Activated CD4-positive, alpha-beta memory T cell treated with anti-CD3 and anti-CD28 coated beads for 36 hours (primary cell): ENCODE results near the gene ATRX. TPM values are rescaled to one million over a fixed set of nuclear protein-coding genes. Genes with fewer than 3 reads are reported as not detected.
"Not testable (repeated sequence)": the region's sequence is repeated elsewhere in the genome, so short reads cannot be mapped to it uniquely, and the experiment has no call there.

Experiments used
- CTCF ChIA-PET: fragments of 350-600 bp; sonication (Branson Sonifier 250); formaldehyde crosslinking; loops from one replicate; lab custom pipeline; 2021; ENCODE audit warnings: antibody characterized with exemption, inconsistent platforms; lab: Charles Lee
- POLR2A ChIA-PET: fragments of 350-600 bp; sonication (Branson Sonifier 250); formaldehyde crosslinking; loops from one replicate; lab custom pipeline; 2021; ENCODE audit warnings: antibody characterized with exemption; lab: Charles Lee
- DNase-seq: peaks from one replicate; pipeline ENCODE4 v3.0.0-alpha.2; 2020
- H3K27ac Mint-ChIP-seq: one replicate; pipeline ENCODE4 v1.8.0; 2021; ENCODE audit warnings: mixed read lengths
- H3K27me3 Mint-ChIP-seq: one replicate; pipeline ENCODE4 v1.8.0; 2021; ENCODE audit warnings: mixed read lengths
- H3K36me3 Mint-ChIP-seq: one replicate; pipeline ENCODE4 v1.8.0; 2021; ENCODE audit warnings: mixed read lengths
- H3K4me1 Mint-ChIP-seq: one replicate; pipeline ENCODE4 v1.8.0; 2021; ENCODE audit warnings: low read depth, mixed read lengths
- H3K4me3 Mint-ChIP-seq: one replicate; pipeline ENCODE4 v1.8.0; 2021; ENCODE audit warnings: mild to moderate bottlenecking, mixed read lengths
- H3K9me3 Mint-ChIP-seq: one replicate; pipeline ENCODE4 v1.8.0; 2021; ENCODE audit warnings: mixed read lengths
- intact Hi-C: fragments of 100-400 bp; cut with micrococcal nuclease; formaldehyde crosslinking; loops from one replicate; pipeline ENCODE4 v1.15.1; 2023
- total RNA-seq, 2 experiments: library from RNA; stranded (reverse); gene quantifications; one replicate each; pipeline ENCODE4 v1.2.3, GENCODE V29; 2021

ATRX gene
- total RNA-seq, 2 experiments from 2014 or later: 56.8 to 60.4 TPM

- Mint-ChIP-seq H3K27me3 (no peaks in the 10 kb centered on the region), H3K4me3 (no peak overlapping the region), H3K4me1 (peaks cover 14% of the 10 kb centered on the region), H3K9me3 (no peaks in the 10 kb centered on the region), H3K36me3 (peaks cover 18% of the 10 kb centered on the region), H3K27ac (no peak overlapping the region)
- CTCF ChIA-PET: no interaction called here
- POLR2A ChIA-PET: no interaction called here
- intact Hi-C loops: no loop called here
- no peak for DNase-seq
These were observed 190.2 kb downstream of the ATRX start for GRCh38 chrX:77595848-77596247.

GRCh38 chrX:77572322-77572721, 213.7 kb downstream of the ATRX start:
- H3K9me3 Mint-ChIP-seq: peaks cover under 1% of the 10 kb centered on the region
- intact Hi-C loops: no loop called here
- no peaks in the 10 kb centered on the region for H3K27me3 Mint-ChIP-seq
- no peak for DNase-seq
- H3K27ac Mint-ChIP-seq: no peak overlapping the region
- POLR2A ChIA-PET: no interaction called here
- no peak overlapping the region for H3K4me3 Mint-ChIP-seq
- H3K4me1 Mint-ChIP-seq: no peaks in the 10 kb centered on the region
- CTCF ChIA-PET: no interaction called here
- H3K36me3 Mint-ChIP-seq: peaks cover 23% of the 10 kb centered on the region

GRCh38 chrX:77565278-77565677, 220.7 kb downstream of the ATRX start:
- ChIA-PET POLR2A (no interaction called here), CTCF (no interaction called here)
- H3K4me1 Mint-ChIP-seq: peaks cover 2% of the 10 kb centered on the region
- peaks cover 32% of the 10 kb centered on the region for H3K36me3 Mint-ChIP-seq
- H3K4me3 Mint-ChIP-seq: no peak overlapping the region
- no peak overlapping the region for H3K27ac Mint-ChIP-seq
- intact Hi-C loops: no loop called here
- peaks cover 3% of the 10 kb centered on the region for H3K9me3 Mint-ChIP-seq
- DNase-seq: no peak
- no peaks in the 10 kb centered on the region for H3K27me3 Mint-ChIP-seq

- ChIA-PET CTCF (no interaction called here), POLR2A (no interaction called here)
- intact Hi-C loops: no loop called here
- Mint-ChIP-seq H3K36me3 (peaks cover 30% of the 10 kb centered on the region), H3K27ac (no peak overlapping the region), H3K4me1 (peaks cover 2% of the 10 kb centered on the region), H3K4me3 (no peak overlapping the region), H3K27me3 (no peaks in the 10 kb centered on the region), H3K9me3 (peaks cover 3% of the 10 kb centered on the region)
- no peak for DNase-seq
These were observed 221.2 kb downstream of the ATRX start for GRCh38 chrX:77564823-77565222.

- Mint-ChIP-seq H3K27me3 (no peaks in the 10 kb centered on the region), H3K4me3 (no peak overlapping the region), H3K36me3 (peaks cover 18% of the 10 kb centered on the region), H3K9me3 (no peaks in the 10 kb centered on the region), H3K27ac (no peak overlapping the region), H3K4me1 (peaks cover 2% of the 10 kb centered on the region)
- DNase-seq: no peak
- POLR2A ChIA-PET: no interaction called here
- CTCF ChIA-PET: no interaction called here
- intact Hi-C loops: no loop called here
These were observed 224.6 kb downstream of the ATRX start for GRCh38 chrX:77561372-77561771.

GRCh38 chrX:77556276-77556675, 229.7 kb downstream of the ATRX start:
- H3K4me1 Mint-ChIP-seq: no peaks in the 10 kb centered on the region
- H3K27ac Mint-ChIP-seq: no peak overlapping the region
- ChIA-PET POLR2A (no interaction called here), CTCF (no interaction called here)
- intact Hi-C loops: no loop called here
- no peaks in the 10 kb centered on the region for H3K27me3 Mint-ChIP-seq
- H3K4me3 Mint-ChIP-seq: no peak overlapping the region
- H3K36me3 Mint-ChIP-seq: peaks cover 28% of the 10 kb centered on the region
- DNase-seq: no peak
- peaks cover 6% of the 10 kb centered on the region for H3K9me3 Mint-ChIP-seq

GRCh38 chrX:77548751-77549150, 237.3 kb downstream of the ATRX start:
- intact Hi-C loops: no loop called here
- no peak overlapping the region for H3K4me3 Mint-ChIP-seq
- H3K9me3 Mint-ChIP-seq: peaks cover 9% of the 10 kb centered on the region
- H3K4me1 Mint-ChIP-seq: no peaks in the 10 kb centered on the region
- no peak for DNase-seq
- H3K36me3 Mint-ChIP-seq: peaks cover 24% of the 10 kb centered on the region
- H3K27me3 Mint-ChIP-seq: no peaks in the 10 kb centered on the region
- H3K27ac Mint-ChIP-seq: no peak overlapping the region
- ChIA-PET CTCF (no interaction called here), POLR2A (no interaction called here)

- H3K27ac Mint-ChIP-seq, CTCF ChIA-PET, H3K27me3 Mint-ChIP-seq, H3K4me3 Mint-ChIP-seq, DNase-seq, H3K4me1 Mint-ChIP-seq: not testable (repeated sequence)
- POLR2A ChIA-PET: interaction anchor here (0.7 kb wide), 1 partner anchor 97 kb away, joined by 6 read pairs; no protein-coding TSS in a partner anchor
- intact Hi-C loops: loop anchor here (10.0 kb wide), 1 partner anchor 1385 kb away; no protein-coding TSS in a partner anchor
- peaks cover 31% of the 10 kb centered on the region for H3K9me3 Mint-ChIP-seq
- H3K36me3 Mint-ChIP-seq: peaks cover 46% of the 10 kb centered on the region
These were observed 246.2 kb downstream of the ATRX start for GRCh38 chrX:77539778-77540177.

- H3K4me1 Mint-ChIP-seq: peaks cover 22% of the 10 kb centered on the region
- CTCF ChIA-PET, DNase-seq, H3K27me3 Mint-ChIP-seq, H3K27ac Mint-ChIP-seq, H3K4me3 Mint-ChIP-seq, POLR2A ChIA-PET: not testable (repeated sequence)
- H3K9me3 Mint-ChIP-seq: peaks cover 23% of the 10 kb centered on the region
- intact Hi-C loops: loop anchor here (10.0 kb wide), 1 partner anchor 1394 kb away; no protein-coding TSS in a partner anchor
- H3K36me3 Mint-ChIP-seq: peaks cover 37% of the 10 kb centered on the region
These were observed 254.8 kb downstream of the ATRX start for GRCh38 chrX:77531261-77531660.

GRCh38 chrX:77528034-77528433, 258.0 kb downstream of the ATRX start:
- POLR2A ChIA-PET: no interaction called here
- intact Hi-C loops: no loop called here
- no peak for DNase-seq
- Mint-ChIP-seq H3K4me3 (no peak overlapping the region), H3K4me1 (peaks cover 21% of the 10 kb centered on the region), H3K27ac (no peak overlapping the region), H3K27me3 (no peaks in the 10 kb centered on the region), H3K9me3 (peaks cover 23% of the 10 kb centered on the region), H3K36me3 (peaks cover 34% of the 10 kb centered on the region)
- CTCF ChIA-PET: no interaction called here

GRCh38 chrX:77527233-77528001, 258.6 kb downstream of the ATRX start:
- peaks cover 18% of the 10 kb centered on the region for H3K9me3 Mint-ChIP-seq
- no peak for DNase-seq

GRCh38 chrX:77519765-77520164, 266.3 kb downstream of the ATRX start:
- CTCF ChIA-PET: no interaction called here
- POLR2A ChIA-PET: no interaction called here
- H3K27ac Mint-ChIP-seq: no peak overlapping the region
- no peak overlapping the region for H3K4me3 Mint-ChIP-seq
- no peaks in the 10 kb centered on the region for H3K27me3 Mint-ChIP-seq
- peaks cover 9% of the 10 kb centered on the region for H3K9me3 Mint-ChIP-seq
- intact Hi-C loops: no loop called here
- no peak for DNase-seq
- H3K4me1 Mint-ChIP-seq: no peaks in the 10 kb centered on the region
- H3K36me3 Mint-ChIP-seq: peaks cover 49% of the 10 kb centered on the region

More at GRCh38 chrX:77527233-77528001, 258.6 kb downstream of the ATRX start:
- CTCF ChIA-PET: no interaction called here
- Mint-ChIP-seq H3K4me3 (no peak overlapping the region), H3K27me3 (no peaks in the 10 kb centered on the region), H3K27ac (peak overlapping the region; percentile 69), H3K36me3 (peaks cover 30% of the 10 kb centered on the region), H3K4me1 (peaks cover 21% of the 10 kb centered on the region)
- intact Hi-C loops: no loop called here
- POLR2A ChIA-PET: no interaction called here

GRCh38 chrX:77514177-77514576, 271.8 kb downstream of the ATRX start:
- H3K27ac Mint-ChIP-seq: no peak overlapping the region
- H3K27me3 Mint-ChIP-seq: no peaks in the 10 kb centered on the region
- H3K36me3 Mint-ChIP-seq: peaks cover 54% of the 10 kb centered on the region
- POLR2A ChIA-PET: no interaction called here
- CTCF ChIA-PET: no interaction called here
- intact Hi-C loops: no loop called here
- no peak for DNase-seq
- H3K9me3 Mint-ChIP-seq: peaks cover 12% of the 10 kb centered on the region
- H3K4me1 Mint-ChIP-seq: no peaks in the 10 kb centered on the region
- H3K4me3 Mint-ChIP-seq: no peak overlapping the region
